ENCODE results near the gene PIF1. TPM values are rescaled to one million over a fixed set of nuclear protein-coding genes. Genes with fewer than 3 reads are reported as not detected.

The PIF1 gene
- polyA plus RNA-seq, 2 donors, result 5.0 to 9.2 TPM

GRCh38 chr15:64773606-64774005, 51.8 kb downstream of the PIF1 start:
- 78 to 91% methylated on average over 2 of the region's 2 CpGs for WGBS, 2 donors
- Histone ChIP-seq H3K27ac (ENCODE audit: low read depth in 2 of 2, low read length in 1 of 2) (peak overlapping the region in 1 of 2 donors; percentile 56), H3K4me3 (ENCODE audit: low read depth in 1 of 2, low read length in 2 of 2) (no peak overlapping the region), H3K27me3 (ENCODE audit: control insufficient read depth in 1 of 2, insufficient read depth in 2 of 2, low read length in 2 of 2) (no peaks in the 10 kb centered on the region), H3K4me1 (ENCODE audit: control insufficient read depth in 2 of 2, insufficient read depth in 2 of 2, low read length in 1 of 2) (peaks cover 0 to 2% of the 10 kb centered on the region in 2 donors), H3K9me3 (ENCODE audit: control insufficient read depth in 2 of 2, insufficient read depth in 1 of 2, low read depth in 1 of 2, low read length in 1 of 2) (no peaks in the 10 kb centered on the region), H3K36me3 (ENCODE audit: control insufficient read depth in 2 of 2, insufficient read depth in 2 of 2, low read length in 1 of 2) (no peaks in the 10 kb centered on the region)

GRCh38 chr15:64772964-64773363, 52.5 kb downstream of the PIF1 start:
- Histone ChIP-seq H3K9me3 (ENCODE audit: control insufficient read depth in 2 of 2, insufficient read depth in 1 of 2, low read depth in 1 of 2, low read length in 1 of 2) (no peaks in the 10 kb centered on the region), H3K4me1 (ENCODE audit: control insufficient read depth in 2 of 2, insufficient read depth in 2 of 2, low read length in 1 of 2) (peaks cover 0 to 2% of the 10 kb centered on the region in 2 donors), H3K27me3 (ENCODE audit: control insufficient read depth in 1 of 2, insufficient read depth in 2 of 2, low read length in 2 of 2) (no peaks in the 10 kb centered on the region), H3K27ac (ENCODE audit: low read depth in 2 of 2, low read length in 1 of 2) (no peak overlapping the region), H3K36me3 (ENCODE audit: control insufficient read depth in 2 of 2, insufficient read depth in 2 of 2, low read length in 1 of 2) (no peaks in the 10 kb centered on the region), H3K4me3 (ENCODE audit: low read depth in 1 of 2, low read length in 2 of 2) (no peak overlapping the region)
- 94 to 96% methylated on average over 6 of the region's 6 CpGs for WGBS, 2 donors

GRCh38 chr15:64772488-64772887, 53.0 kb downstream of the PIF1 start:
- H3K4me1 ChIP-seq (ENCODE audit: control insufficient read depth in 2 of 2, insufficient read depth in 2 of 2, low read length in 1 of 2), result peaks cover 0 to 2% of the 10 kb centered on the region in 2 donors
- H3K4me3 ChIP-seq (ENCODE audit: low read depth in 1 of 2, low read length in 2 of 2), result no peak overlapping the region
- 55 to 64% methylated on average over 3 of the region's 3 CpGs for WGBS, 2 donors
- H3K36me3 ChIP-seq (ENCODE audit: control insufficient read depth in 2 of 2, insufficient read depth in 2 of 2, low read length in 1 of 2), result no peaks in the 10 kb centered on the region
- H3K27me3 ChIP-seq (ENCODE audit: control insufficient read depth in 1 of 2, insufficient read depth in 2 of 2, low read length in 2 of 2), result no peaks in the 10 kb centered on the region
- no peak overlapping the region for H3K27ac ChIP-seq (ENCODE audit: low read depth in 2 of 2, low read length in 1 of 2)
- no peaks in the 10 kb centered on the region for H3K9me3 ChIP-seq (ENCODE audit: control insufficient read depth in 2 of 2, insufficient read depth in 1 of 2, low read depth in 1 of 2, low read length in 1 of 2)

- Histone ChIP-seq H3K27me3 (ENCODE audit: control insufficient read depth in 1 of 2, insufficient read depth in 2 of 2, low read length in 2 of 2) (no peaks in the 10 kb centered on the region), H3K27ac (ENCODE audit: low read depth in 2 of 2, low read length in 1 of 2) (no peak overlapping the region), H3K4me1 (ENCODE audit: control insufficient read depth in 2 of 2, insufficient read depth in 2 of 2, low read length in 1 of 2) (peaks cover 2 to 3% of the 10 kb centered on the region in 2 donors), H3K4me3 (ENCODE audit: low read depth in 1 of 2, low read length in 2 of 2) (no peak overlapping the region), H3K9me3 (ENCODE audit: control insufficient read depth in 2 of 2, insufficient read depth in 1 of 2, low read depth in 1 of 2, low read length in 1 of 2) (no peaks in the 10 kb centered on the region), H3K36me3 (ENCODE audit: control insufficient read depth in 2 of 2, insufficient read depth in 2 of 2, low read length in 1 of 2) (no peaks in the 10 kb centered on the region)
- WGBS, 2 donors, result 42 to 50% methylated on average over 2 of the region's 2 CpGs
These were observed 54.8 kb downstream of the PIF1 start for GRCh38 chr15:64770626-64771025.

- 84 to 87% methylated on average over 7 of the region's 7 CpGs for WGBS, 2 donors
- Histone ChIP-seq H3K4me1 (ENCODE audit: control insufficient read depth in 2 of 2, insufficient read depth in 2 of 2, low read length in 1 of 2) (peaks cover 0 to 3% of the 10 kb centered on the region in 2 donors), H3K9me3 (ENCODE audit: control insufficient read depth in 2 of 2, insufficient read depth in 1 of 2, low read depth in 1 of 2, low read length in 1 of 2) (no peaks in the 10 kb centered on the region), H3K27me3 (ENCODE audit: control insufficient read depth in 1 of 2, insufficient read depth in 2 of 2, low read length in 2 of 2) (no peaks in the 10 kb centered on the region), H3K36me3 (ENCODE audit: control insufficient read depth in 2 of 2, insufficient read depth in 2 of 2, low read length in 1 of 2) (no peaks in the 10 kb centered on the region), H3K27ac (ENCODE audit: low read depth in 2 of 2, low read length in 1 of 2) (peak overlapping the region in 1 of 2 donors; percentile 7), H3K4me3 (ENCODE audit: low read depth in 1 of 2, low read length in 2 of 2) (no peak overlapping the region)
These were observed 58.2 kb downstream of the PIF1 start for GRCh38 chr15:64767203-64767602.

GRCh38 chr15:64766058-64766457, 59.4 kb downstream of the PIF1 start:
- Histone ChIP-seq H3K27me3 (ENCODE audit: control insufficient read depth in 1 of 2, insufficient read depth in 2 of 2, low read length in 2 of 2) (no peaks in the 10 kb centered on the region), H3K4me1 (ENCODE audit: control insufficient read depth in 2 of 2, insufficient read depth in 2 of 2, low read length in 1 of 2) (peaks cover 0 to 3% of the 10 kb centered on the region in 2 donors), H3K36me3 (ENCODE audit: control insufficient read depth in 2 of 2, insufficient read depth in 2 of 2, low read length in 1 of 2) (no peaks in the 10 kb centered on the region), H3K9me3 (ENCODE audit: control insufficient read depth in 2 of 2, insufficient read depth in 1 of 2, low read depth in 1 of 2, low read length in 1 of 2) (no peaks in the 10 kb centered on the region), H3K27ac (ENCODE audit: low read depth in 2 of 2, low read length in 1 of 2) (no peak overlapping the region), H3K4me3 (ENCODE audit: low read depth in 1 of 2, low read length in 2 of 2) (no peak overlapping the region)
- 66 to 67% methylated on average over 8 of the region's 8 CpGs for WGBS, 2 donors

Other genes with a start within 250 kb of the PIF1 start
- 1 to 10 TPM; 5.2 to 7.9 TPM for gene RBPMS2, start 50.1 kb downstream of the PIF1 start, polyA plus RNA-seq
- gene PLEKHO2, start 16.3 kb upstream of the PIF1 start, polyA plus RNA-seq, result 1 to 10 TPM; 4.8 to 6.6 TPM
- gene ANKDD1A, start 86.3 kb upstream of the PIF1 start, polyA plus RNA-seq, result 1 to 10 TPM; 1.4 to 1.9 TPM
- 10 to 100 TPM; 22.9 to 34.3 TPM for gene SPG21, start 164.3 kb upstream of the PIF1 start, polyA plus RNA-seq
- gene MTFMT, start 204.0 kb upstream of the PIF1 start, polyA plus RNA-seq, result 1 to 10 TPM; 3.1 to 6.9 TPM
- under 1 TPM; 0.08 to 0.12 TPM for gene SLC51B, start 219.7 kb upstream of the PIF1 start, polyA plus RNA-seq
- gene RASL12, start 242.3 kb upstream of the PIF1 start, polyA plus RNA-seq, result 10 to 100 TPM in 1 of 2 donors, 1 to 10 TPM in 1; 2.6 to 10.9 TPM